Measurements from ENCODE around the gene UBTD2.

The UBTD2 gene

DNA sequence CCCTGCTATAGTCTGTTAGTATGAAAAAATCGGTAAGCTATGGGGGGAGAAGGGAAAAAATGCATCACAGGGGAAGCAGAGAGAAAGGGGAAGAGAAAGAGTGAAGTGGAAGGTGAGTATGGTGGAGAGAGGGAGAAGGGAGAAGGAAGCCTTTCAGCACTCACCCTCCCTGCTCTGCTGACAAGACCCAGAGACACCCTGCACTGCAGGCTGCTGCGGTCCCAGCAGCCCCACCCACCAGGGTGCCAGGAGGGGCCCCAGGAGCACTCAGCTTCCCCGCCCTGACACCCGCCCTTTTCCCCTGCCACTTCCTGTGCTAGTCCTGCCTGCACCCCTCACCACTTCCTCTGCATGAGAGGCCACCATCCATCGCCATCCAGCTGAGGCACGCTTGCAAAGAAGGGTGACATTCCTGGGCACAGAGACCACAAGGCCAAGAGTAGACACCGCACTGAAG, 108.3 kb downstream of the UBTD2 start:
- Histone ChIP-seq H4K20me1 (ENCODE audit: insufficient read depth, low read length) (no peaks in the 10 kb centered on the region; the same call in 1 of the 2 replicates), H3K27ac (ENCODE audit: low read length) (peak overlapping the region; percentile 79), H3K4me3 (ENCODE audit: low read depth in 1 of 2, low read length in 2 of 2) (peak overlapping the region; percentile 4 to 54; a peak in 3 of 4 replicates), H3K27me3 (ENCODE audit: insufficient read depth, low read length, poor library complexity) (no peaks in the 10 kb centered on the region), H2AFZ (ENCODE audit: low read depth, low read length) (peak overlapping the region; percentile 66), H3K9ac (ENCODE audit: low read depth, low read length) (peak overlapping the region; percentile 54), H3K4me2 (ENCODE audit: insufficient read depth, low read length) (peak overlapping the region; percentile 72), H3K79me2 (ENCODE audit: insufficient read depth, low read length) (peaks cover 55% of the 10 kb centered on the region), H3K36me3 (ENCODE audit: insufficient read depth, low read length) (peaks cover 6% of the 10 kb centered on the region; the same call in 1 of the 2 replicates), H3K4me1 (ENCODE audit: insufficient read depth, low read length) (peaks cover 37% of the 10 kb centered on the region), H3K9me3 (ENCODE audit: insufficient read depth, low read length, severe bottlenecking) (no peaks in the 10 kb centered on the region)
- ATAC-seq (ENCODE audit: insufficient read depth, low read depth) (peak; percentile 95), DNase-seq (peak; percentile 98)
- TF ChIP-seq, protein P1, sequence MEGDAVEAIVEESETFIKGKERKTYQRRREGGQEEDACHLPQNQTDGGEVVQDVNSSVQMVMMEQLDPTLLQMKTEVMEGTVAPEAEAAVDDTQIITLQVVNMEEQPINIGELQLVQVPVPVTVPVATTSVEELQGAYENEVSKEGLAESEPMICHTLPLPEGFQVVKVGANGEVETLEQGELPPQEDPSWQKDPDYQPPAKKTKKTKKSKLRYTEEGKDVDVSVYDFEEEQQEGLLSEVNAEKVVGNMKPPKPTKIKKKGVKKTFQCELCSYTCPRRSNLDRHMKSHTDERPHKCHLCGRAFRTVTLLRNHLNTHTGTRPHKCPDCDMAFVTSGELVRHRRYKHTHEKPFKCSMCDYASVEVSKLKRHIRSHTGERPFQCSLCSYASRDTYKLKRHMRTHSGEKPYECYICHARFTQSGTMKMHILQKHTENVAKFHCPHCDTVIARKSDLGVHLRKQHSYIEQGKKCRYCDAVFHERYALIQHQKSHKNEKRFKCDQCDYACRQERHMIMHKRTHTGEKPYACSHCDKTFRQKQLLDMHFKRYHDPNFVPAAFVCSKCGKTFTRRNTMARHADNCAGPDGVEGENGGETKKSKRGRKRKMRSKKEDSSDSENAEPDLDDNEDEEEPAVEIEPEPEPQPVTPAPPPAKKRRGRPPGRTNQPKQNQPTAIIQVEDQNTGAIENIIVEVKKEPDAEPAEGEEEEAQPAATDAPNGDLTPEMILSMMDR (IDR thresholded peaks at IDR 0.05; ENCODE audit: borderline replicate concordance, extremely low read depth, low read length, poor library complexity, severe bottlenecking): no peak
- TF ChIP-seq EZH2 (IDR thresholded peaks at IDR 0.05; ENCODE audit: borderline replicate concordance, low read depth, low read length, severe bottlenecking): no peak

DNA sequence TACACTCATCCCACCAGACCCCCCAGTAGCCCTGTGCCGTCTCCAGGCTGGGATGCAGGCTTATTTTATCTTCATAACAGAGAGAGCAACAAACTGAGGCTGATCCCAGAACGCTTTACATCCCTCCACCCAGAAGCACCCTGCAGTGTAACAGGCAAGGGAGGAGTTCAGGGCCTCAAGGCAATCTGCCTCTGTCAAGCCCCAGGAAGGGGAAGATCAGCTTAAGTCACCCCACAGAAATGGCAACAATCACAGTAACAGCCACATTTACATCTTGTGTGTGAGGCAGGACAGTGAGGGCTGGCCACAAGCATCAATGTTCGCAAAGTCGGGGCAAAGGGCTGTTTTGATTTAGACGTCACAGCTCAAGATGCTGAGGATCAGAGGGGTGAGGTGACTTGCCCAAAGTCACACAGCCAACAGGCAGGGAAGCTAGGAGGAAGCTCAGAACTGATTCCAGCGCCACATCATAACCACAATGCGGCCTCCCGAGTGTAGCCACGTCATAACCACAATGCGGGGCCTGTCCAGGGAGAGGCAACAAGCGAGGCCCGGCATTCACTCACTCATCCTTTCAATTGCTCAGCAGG, 109.9 kb downstream of the UBTD2 start:
- H3K36me3 ChIP-seq (ENCODE audit: insufficient read depth, low read length): peaks cover 6% of the 10 kb centered on the region; the same call in 1 of the 2 replicates
- DNase-seq (no peak), ATAC-seq (ENCODE audit: insufficient read depth, low read depth) (no peak)
- no peaks in the 10 kb centered on the region for H3K27me3 ChIP-seq (ENCODE audit: insufficient read depth, low read length, poor library complexity)
- peaks cover 5% of the 10 kb centered on the region; the same call in 1 of the 2 replicates for H4K20me1 ChIP-seq (ENCODE audit: insufficient read depth, low read length)
- H3K9ac ChIP-seq (ENCODE audit: low read depth, low read length): peak overlapping the region; percentile 54; the same call in 1 of the 2 replicates
- TF ChIP-seq EZH2 (IDR thresholded peaks at IDR 0.05; ENCODE audit: borderline replicate concordance, low read depth, low read length, severe bottlenecking): no peak
- TF ChIP-seq, protein P1 (IDR thresholded peaks at IDR 0.05; ENCODE audit: borderline replicate concordance, extremely low read depth, low read length, poor library complexity, severe bottlenecking): no peak
- peaks cover 37% of the 10 kb centered on the region for H3K4me1 ChIP-seq (ENCODE audit: insufficient read depth, low read length)
- H2AFZ ChIP-seq (ENCODE audit: low read depth, low read length): no peak overlapping the region
- H3K4me3 ChIP-seq (ENCODE audit: low read depth in 1 of 2, low read length in 2 of 2): no peak overlapping the region
- H3K27ac ChIP-seq (ENCODE audit: low read length): no peak overlapping the region; the same call in 1 of the 2 replicates
- H3K79me2 ChIP-seq (ENCODE audit: insufficient read depth, low read length): peaks cover 52% of the 10 kb centered on the region
- H3K4me2 ChIP-seq (ENCODE audit: insufficient read depth, low read length): peak overlapping the region; percentile 72; the same call in 1 of the 2 replicates
- no peaks in the 10 kb centered on the region for H3K9me3 ChIP-seq (ENCODE audit: insufficient read depth, low read length, severe bottlenecking)

DNA sequence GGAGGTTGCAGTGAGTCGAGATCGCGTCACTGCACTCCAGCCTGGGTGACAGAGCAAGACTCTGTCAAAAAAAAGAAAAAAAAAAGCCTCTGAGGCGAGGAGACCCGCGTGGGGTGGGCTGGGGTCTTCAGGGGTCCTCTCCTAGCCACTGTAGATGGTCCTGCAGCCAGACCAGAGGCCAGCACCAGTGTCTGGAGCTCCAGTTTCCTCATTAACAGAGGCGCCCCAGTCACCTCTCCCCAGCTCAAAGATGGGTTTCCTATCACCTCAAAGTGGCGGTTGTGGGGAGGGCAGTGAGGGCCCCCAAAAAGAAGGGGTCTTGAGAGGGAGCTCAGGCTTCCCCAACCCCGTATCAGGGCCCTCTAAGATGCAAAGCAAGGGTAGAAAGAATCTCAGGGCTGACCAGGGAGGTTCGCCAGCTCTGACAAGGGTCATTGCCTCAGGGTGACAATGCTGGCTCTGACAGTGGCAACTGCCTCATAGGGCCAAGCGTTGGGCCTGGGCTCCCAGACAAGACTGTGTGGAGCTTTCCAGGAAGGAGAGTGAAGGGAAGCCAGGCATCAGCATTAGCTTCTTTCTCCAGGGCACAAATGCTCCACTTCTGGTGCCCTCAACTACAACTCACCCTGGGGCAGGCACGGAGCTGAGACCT, 110.5 kb downstream of the UBTD2 start:
- H3K4me2 ChIP-seq (ENCODE audit: insufficient read depth, low read length): no peak overlapping the region
- H4K20me1 ChIP-seq (ENCODE audit: insufficient read depth, low read length): peaks cover 8% of the 10 kb centered on the region; the same call in 1 of the 2 replicates
- no peak for ATAC-seq (ENCODE audit: insufficient read depth, low read depth)

More for the DNA sequence above, 110.5 kb downstream of the UBTD2 start:
- DNase-seq: no peak
- Histone ChIP-seq H3K4me1 (ENCODE audit: insufficient read depth, low read length) (peaks cover 37% of the 10 kb centered on the region), H3K27ac (ENCODE audit: low read length) (no peak overlapping the region; the same call in 1 of the 2 replicates), H3K36me3 (ENCODE audit: insufficient read depth, low read length) (peaks cover 6% of the 10 kb centered on the region; the same call in 1 of the 2 replicates), H3K79me2 (ENCODE audit: insufficient read depth, low read length) (peaks cover 50% of the 10 kb centered on the region), H3K27me3 (ENCODE audit: insufficient read depth, low read length, poor library complexity) (no peaks in the 10 kb centered on the region), H3K9ac (ENCODE audit: low read depth, low read length) (no peak overlapping the region), H3K4me3 (ENCODE audit: low read depth in 1 of 2, low read length in 2 of 2) (no peak overlapping the region), H3K9me3 (ENCODE audit: insufficient read depth, low read length, severe bottlenecking) (no peaks in the 10 kb centered on the region), H2AFZ (ENCODE audit: low read depth, low read length) (no peak overlapping the region)
- TF ChIP-seq, protein P1 (IDR thresholded peaks at IDR 0.05; ENCODE audit: borderline replicate concordance, extremely low read depth, low read length, poor library complexity, severe bottlenecking): no peak
- TF ChIP-seq EZH2 (IDR thresholded peaks at IDR 0.05; ENCODE audit: borderline replicate concordance, low read depth, low read length, severe bottlenecking): no peak
